Fibroblast of mammary gland (primary cell): ENCODE measurements around the gene INPP5J.

Experiments
- DNase-seq: peaks from one replicate; pipeline ENCODE4 v3.0.0-alpha.2; 2010; ENCODE audit warnings: low read depth
- H3K4me3 ChIP-seq: 2 replicates; pipeline ENCODE4 v1.5.1; 2011; ENCODE audit warnings: low read depth, mild to moderate bottlenecking, low read length, moderate library complexity; ENCODE audit not compliant: control insufficient read depth
- TF ChIP-seq, protein P1 (sequence below): conservative IDR thresholded peaks from 2 replicates; pipeline ENCODE4 v1.5.1; 2011; ENCODE audit warnings: low read depth, low read length, inconsistent platforms; ENCODE audit not compliant: control insufficient read depth, insufficient read depth

The INPP5J gene

DNA sequence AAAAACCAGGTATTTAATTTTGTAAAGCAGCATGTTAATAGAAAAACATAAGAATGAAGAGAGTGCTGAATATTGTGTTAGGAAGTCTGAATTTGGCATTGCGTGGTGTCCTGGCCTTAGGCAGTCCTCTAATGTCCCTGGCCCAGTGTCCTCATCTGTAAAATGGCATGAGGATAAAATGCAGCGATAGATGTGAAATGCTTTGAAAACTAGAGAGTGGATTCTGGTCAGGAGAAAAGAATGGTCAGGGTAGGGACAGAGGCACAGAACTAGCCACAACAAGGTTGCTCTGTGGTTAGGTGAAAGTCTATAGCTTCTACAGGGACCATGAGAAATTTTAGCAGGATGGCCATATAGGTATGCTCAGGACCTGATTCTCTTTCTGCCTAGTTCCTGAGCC, 56.1 kb downstream of the INPP5J start:
- TF ChIP-seq, protein P1, sequence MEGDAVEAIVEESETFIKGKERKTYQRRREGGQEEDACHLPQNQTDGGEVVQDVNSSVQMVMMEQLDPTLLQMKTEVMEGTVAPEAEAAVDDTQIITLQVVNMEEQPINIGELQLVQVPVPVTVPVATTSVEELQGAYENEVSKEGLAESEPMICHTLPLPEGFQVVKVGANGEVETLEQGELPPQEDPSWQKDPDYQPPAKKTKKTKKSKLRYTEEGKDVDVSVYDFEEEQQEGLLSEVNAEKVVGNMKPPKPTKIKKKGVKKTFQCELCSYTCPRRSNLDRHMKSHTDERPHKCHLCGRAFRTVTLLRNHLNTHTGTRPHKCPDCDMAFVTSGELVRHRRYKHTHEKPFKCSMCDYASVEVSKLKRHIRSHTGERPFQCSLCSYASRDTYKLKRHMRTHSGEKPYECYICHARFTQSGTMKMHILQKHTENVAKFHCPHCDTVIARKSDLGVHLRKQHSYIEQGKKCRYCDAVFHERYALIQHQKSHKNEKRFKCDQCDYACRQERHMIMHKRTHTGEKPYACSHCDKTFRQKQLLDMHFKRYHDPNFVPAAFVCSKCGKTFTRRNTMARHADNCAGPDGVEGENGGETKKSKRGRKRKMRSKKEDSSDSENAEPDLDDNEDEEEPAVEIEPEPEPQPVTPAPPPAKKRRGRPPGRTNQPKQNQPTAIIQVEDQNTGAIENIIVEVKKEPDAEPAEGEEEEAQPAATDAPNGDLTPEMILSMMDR, result no peak
- DNase-seq, result no peak
- H3K4me3 ChIP-seq, result no peak overlapping the region

- TF ChIP-seq, protein P1, result no peak
- DNase-seq, result peak; percentile 32
- no peak overlapping the region for H3K4me3 ChIP-seq
Measured at GRCh38 chr22:31179345-31179744, 56.6 kb downstream of the INPP5J start.

- TF ChIP-seq, protein P1, result no peak
- no peak for DNase-seq
- H3K4me3 ChIP-seq, result no peak overlapping the region
Measured at GRCh38 chr22:31184015-31184414, 61.2 kb downstream of the INPP5J start.
